IMR-90 (cell line): ENCODE results near the gene MAGI1. TPM values are rescaled to one million over a fixed set of nuclear protein-coding genes. Genes with fewer than 3 reads are reported as not detected.

Experiments
- ATAC-seq: fragments of 200-7000 bp; cut with Tn5 transposase; 2 replicates; pipeline ENCODE4 v1.9.1; 2020; ENCODE audit warnings: low read depth, mild to moderate bottlenecking, moderate library complexity
- BruUV-seq: library from RNA; stranded (reverse); fragments of 400-500 nt; replicated peaks from 2 replicates; lab custom pipeline; 2021; lab: Mats Ljungman, UMichigan
- CTCF ChIA-PET: fragments of 300-600 bp; formaldehyde crosslinking; extraction: SDS; loops from one replicate; lab custom pipeline; 2021; ENCODE audit warnings: antibody characterized with exemption; lab: Yijun Ruan, JAX
- POLR2A ChIA-PET: fragments of 300-600 bp; sonication (Branson Sonifier 250); formaldehyde crosslinking; loops from one replicate; lab custom pipeline; 2022; ENCODE audit warnings: antibody characterized with exemption; ENCODE audit not compliant: unreplicated experiment; lab: Charles Lee
- DNase-seq: peaks from one replicate; pipeline ENCODE4 v3.0.0; 2013
- H2AFZ ChIP-seq: replicated peaks from 2 replicates; pipeline ENCODE3; 2013; ENCODE audit warnings: low read length, mild to moderate bottlenecking; ENCODE audit not compliant: poor library complexity
- H2AK5ac ChIP-seq: 2 replicates; pipeline ENCODE4 v1.6.1; 2013; ENCODE audit warnings: low read depth, low read length, inconsistent platforms
- H2AK9ac ChIP-seq: replicated peaks from 2 replicates; pipeline ENCODE3; 2013; ENCODE audit warnings: mild to moderate bottlenecking, low read depth, low read length, moderate library complexity; ENCODE audit not compliant: poor library complexity
- H2BK120ac ChIP-seq: 2 replicates; pipeline ENCODE4 v1.6.1; 2013; ENCODE audit warnings: low read depth, low read length, inconsistent platforms
- H2BK15ac ChIP-seq: 3 replicates; pipeline ENCODE4 v1.6.1; 2013; ENCODE audit warnings: low read depth, low read length, inconsistent platforms
- H2BK20ac ChIP-seq: 2 replicates; pipeline ENCODE4 v1.6.1; 2013; ENCODE audit warnings: low read depth, mild to moderate bottlenecking, inconsistent platforms, low read length, moderate library complexity
- H2BK5ac ChIP-seq: 2 replicates; pipeline ENCODE4 v1.6.1; 2013; ENCODE audit warnings: mild to moderate bottlenecking, low read depth, low read length, inconsistent platforms; ENCODE audit not compliant: poor library complexity, severe bottlenecking
- H3K14ac ChIP-seq: replicated peaks from 2 replicates; pipeline ENCODE4 v1.6.1; 2013; ENCODE audit warnings: low read depth, low read length, inconsistent platforms
- H3K18ac ChIP-seq: 2 replicates; pipeline ENCODE4 v1.6.1; 2013; ENCODE audit warnings: low read depth, low read length, control low read depth
- H3K23ac ChIP-seq: 2 replicates; pipeline ENCODE4 v1.6.1; 2013; ENCODE audit warnings: low read depth, low read length, inconsistent platforms
- H3K27ac ChIP-seq: 2 replicates; pipeline ENCODE4 v1.5.1; 2013; ENCODE audit warnings: mild to moderate bottlenecking, control low read depth, low read length; ENCODE audit not compliant: insufficient read depth
- H3K27me3 ChIP-seq: 2 replicates; pipeline ENCODE4 v1.6.1; 2013; ENCODE audit warnings: low read length; ENCODE audit not compliant: control insufficient read depth, insufficient read depth
- H3K36me3 ChIP-seq: 2 replicates; pipeline ENCODE4 v1.6.1; 2013; ENCODE audit warnings: low read length, mixed read lengths; ENCODE audit not compliant: control insufficient read depth, insufficient read depth
- H3K4ac ChIP-seq: 2 replicates; pipeline ENCODE4 v1.6.1; 2013; ENCODE audit warnings: low read depth, low read length, inconsistent platforms
- H3K4me1 ChIP-seq: 2 replicates; pipeline ENCODE4 v1.6.1; 2013; ENCODE audit warnings: low read length, mixed read lengths; ENCODE audit not compliant: control insufficient read depth, insufficient read depth
- H3K4me2 ChIP-seq: 2 replicates; pipeline ENCODE4 v1.6.1; 2013; ENCODE audit warnings: low read depth, mild to moderate bottlenecking, control low read depth, low read length, moderate library complexity
- H3K4me3 ChIP-seq: 2 replicates; pipeline ENCODE4 v1.5.1; 2013; ENCODE audit warnings: low read depth, mild to moderate bottlenecking, control low read depth, low read length, moderate library complexity; ENCODE audit not compliant: insufficient read depth
- H3K56ac ChIP-seq: 2 replicates; pipeline ENCODE4 v1.6.1; 2013; ENCODE audit warnings: low read length, inconsistent platforms; ENCODE audit not compliant: insufficient read depth; ENCODE audit errors: extremely low read depth
- H3K79me1 ChIP-seq, 2 experiments: 2 replicates each; pipeline ENCODE4 v1.6.1; 2013; ENCODE audit warnings: low read length in 2 of 2, inconsistent platforms in 1 of 2, low read depth in 1 of 2
- H3K9ac ChIP-seq: 2 replicates; pipeline ENCODE4 v1.6.1; 2013; ENCODE audit warnings: low read depth, low read length, control low read depth
- H3K9me1 ChIP-seq: 2 replicates; pipeline ENCODE4 v1.6.1; 2013; ENCODE audit warnings: low read length, inconsistent platforms; ENCODE audit not compliant: insufficient read depth
- H3K9me3 ChIP-seq: 2 replicates; pipeline ENCODE4 v1.6.1; 2013; ENCODE audit warnings: low read length; ENCODE audit not compliant: control insufficient read depth, insufficient read depth
- H4K20me1 ChIP-seq: 2 replicates; pipeline ENCODE4 v1.6.1; 2013; ENCODE audit warnings: low read length, inconsistent platforms; ENCODE audit not compliant: insufficient read depth
- H4K5ac ChIP-seq: 2 replicates; pipeline ENCODE4 v1.6.1; 2013; ENCODE audit warnings: mild to moderate bottlenecking, low read depth, low read length, control low read depth
- H4K8ac ChIP-seq, 2 experiments: 2 replicates each; pipeline ENCODE4 v1.6.1; 2013; ENCODE audit warnings: low read depth in 2 of 2, low read length in 2 of 2, control low read depth in 1 of 2, inconsistent platforms in 1 of 2
- H4K91ac ChIP-seq: 2 replicates; pipeline ENCODE4 v1.6.1; 2013; ENCODE audit warnings: low read depth, low read length, inconsistent platforms; ENCODE audit not compliant: insufficient read depth
- NFE2L2 ChIP-seq: fragments of 150-350 bp; IDR thresholded peaks from 2 replicates; pipeline ENCODE4 v1.6.1; 2016; ENCODE audit warnings: low read depth, mild to moderate bottlenecking, low read length
- RAD21 ChIP-seq: IDR thresholded peaks from 2 replicates; pipeline ENCODE4 v1.6.1; 2012; ENCODE audit warnings: low read length, improper control_type of control experiment
- RFX5 ChIP-seq: IDR thresholded peaks from 2 replicates; pipeline ENCODE4 v1.8.0; 2012; ENCODE audit warnings: low read depth, mild to moderate bottlenecking, low read length, moderate library complexity
- WGBS, 2 experiments: methylation state at CpG; one replicate each; pipeline versions ENCODE4 v1.1.5 to v1.1.7; 2013; ENCODE audit warnings: missing lambda C conversion rate in 2 of 2; ENCODE audit not compliant: insufficient read length in 1 of 2; ENCODE audit errors: extremely low coverage in 2 of 2; 5-methylcytosine and 5-hydroxymethylcytosine counted together
- dilution Hi-C: fragments of 300-500 bp; cut with HindIII; formaldehyde crosslinking; loops from one replicate; pipeline ENCODE4 v1.14.3; 2018; ENCODE audit warnings: low sequenced_read_pairs; ENCODE audit not compliant: unreplicated experiment
- in situ Hi-C: fragments of 300-500 bp; cut with MboI; formaldehyde crosslinking; loops from 3 replicates; pipeline ENCODE4 v1.14.3; 2019; ENCODE audit warnings: low sequenced_read_pairs, inconsistent platforms, mixed read lengths
- intact Hi-C: fragments of 100-400 bp; cut with micrococcal nuclease; formaldehyde crosslinking; loops from 2 replicates; pipeline ENCODE4 v1.10.0; 2022
- polyA plus RNA-seq, 3 experiments: library from polyadenylated mRNA; depleted of rRNA; stranded (reverse); fragments of >200 nt; gene quantifications; 2 replicates each; pipeline ENCODE4 v1.2.3, GENCODE V29; 2012; ENCODE audit warnings: low replicate concordance in 1 of 3
- total RNA-seq: library from RNA; depleted of rRNA; stranded (reverse); fragments of >200 nt; gene quantifications from 2 replicates; pipeline ENCODE4 v1.2.3, GENCODE V29; 2012

MAGI1 gene
- total and polyA plus RNA-seq, 2 of the 4 experiments (the other 2 are of a cell fraction) = 14.5 to 24.2 TPM

DNA sequence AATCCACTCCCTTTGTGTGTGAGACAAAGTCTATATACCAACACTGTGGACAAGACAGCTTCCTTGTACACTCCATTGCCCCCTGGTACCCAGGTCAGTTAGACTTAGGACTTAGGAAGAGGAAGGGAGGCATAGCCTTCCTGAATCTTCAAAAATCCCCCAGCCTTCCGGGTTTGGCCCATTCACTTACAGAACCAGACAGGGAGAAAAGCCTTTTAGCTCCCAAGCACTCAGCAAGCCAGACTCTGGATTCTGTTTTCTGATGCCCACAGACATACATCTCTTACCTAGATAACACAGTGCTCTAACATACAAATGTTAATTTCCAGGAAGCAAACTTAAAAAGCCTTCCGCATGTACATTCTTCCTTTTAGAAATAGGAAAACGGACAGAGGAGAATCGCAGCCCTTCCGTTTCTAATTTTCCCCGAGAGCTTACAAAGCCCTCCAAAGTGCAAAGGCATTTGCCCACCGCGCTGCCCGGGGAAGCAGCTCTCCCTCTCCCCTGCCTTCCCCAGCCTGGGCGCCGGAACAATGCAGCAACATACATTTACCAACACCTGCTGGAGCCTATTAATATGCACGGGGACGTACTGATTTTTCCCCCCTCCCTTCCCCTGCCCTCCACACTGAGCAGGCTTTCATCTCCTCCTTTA is 442.0 kb downstream of the MAGI1 start:
- POLR2A ChIA-PET = no interaction called here
- no peaks in the 10 kb centered on the region for H3K9me3 ChIP-seq

More for the DNA sequence above, 442.0 kb downstream of the MAGI1 start:
- peak overlapping the region; percentile 82; the same call in 1 of the 2 replicates for H4K5ac ChIP-seq
- peak overlapping the region; percentile 19 for H3K4me3 ChIP-seq
- peak overlapping the region; percentile 41 for H2AK5ac ChIP-seq
- H2BK20ac ChIP-seq = no peak overlapping the region
- H2AK9ac ChIP-seq = peak overlapping the region; percentile 63
- BruUV-seq = no TSS peak
- H3K14ac ChIP-seq = 0 out of 2 replicates have a peak overlapping the region, but pooled peaks have one; percentile 42
- peak overlapping the region; percentile 84 for H3K4me2 ChIP-seq
- intact Hi-C loops (no loop called here), in situ Hi-C loops (no loop called here), dilution Hi-C loops (no loop called here)
- peaks cover 19 to 31% of the 10 kb centered on the region in 2 experiments for H3K79me1 ChIP-seq
- no peaks in the 10 kb centered on the region for H3K27me3 ChIP-seq
- TF ChIP-seq RAD21 (no peak), RFX5 (no peak), NFE2L2 (no peak)
- peak overlapping the region; percentile 33 for H2BK120ac ChIP-seq
- DNase-seq (no peak), ATAC-seq (peak; percentile 45)
- no peak overlapping the region for H3K18ac ChIP-seq
- H3K4ac ChIP-seq = peak overlapping the region; percentile 38
- peak overlapping the region; percentile 40; the same call in 1 of the 2 replicates for H4K91ac ChIP-seq
- H4K8ac ChIP-seq = peak overlapping the region; percentile 19 to 76; a peak in 2 of 4 replicates
- H3K56ac ChIP-seq = no peak overlapping the region
- H3K36me3 ChIP-seq = no peaks in the 10 kb centered on the region
- no peaks in the 10 kb centered on the region; the same call in 1 of the 2 replicates for H4K20me1 ChIP-seq
- no peak overlapping the region for H3K27ac ChIP-seq
- CTCF ChIA-PET = interaction anchor here (0.9 to 1.0 kb wide), 2 partner anchors 10 to 35 kb away, joined by 3 to 5 read pairs; no protein-coding TSS in a partner anchor
- peak overlapping the region; percentile 81 for H2AFZ ChIP-seq
- no peak overlapping the region for H3K9ac ChIP-seq
- peak overlapping the region; percentile 26 for H3K23ac ChIP-seq
- H3K9me1 ChIP-seq = no peaks in the 10 kb centered on the region
- peaks cover 4% of the 10 kb centered on the region; the same call in 1 of the 2 replicates for H3K4me1 ChIP-seq
- WGBS, 2 experiments = 4% methylated on average over 4 of the region's 13 CpGs; no CpG with 5 or more reads in 1 of the 2 experiments
- no peak overlapping the region for H2BK5ac ChIP-seq
- H2BK15ac ChIP-seq = peak overlapping the region; percentile 8; the same call in 1 of the 3 replicates
